T-helper 2 cell (primary cell): ENCODE measurements around the gene SLC4A2.

Source experiments
- DNase-seq, 5 experiments: peaks; one replicate each; pipeline versions ENCODE4 v3.0.0 to v3.0.0-alpha.2; 2012 to 2022

The SLC4A2 gene

GRCh38 chr7:151045262-151045661, 14.1 kb upstream of the SLC4A2 start:
- DNase-seq = no peak

- DNase-seq = no peak
Measured at GRCh38 chr7:151045967-151046366, 13.4 kb upstream of the SLC4A2 start.

- no peak for DNase-seq
Measured at GRCh38 chr7:151046603-151047573, 12.5 kb upstream of the SLC4A2 start.

GRCh38 chr7:151047976-151048815, 11.2 kb upstream of the SLC4A2 start, which contains the start of gene ASIC3:
Gene ASIC3 (plus strand): TSS chr7:151048531. CDS start chr7:151048886, 355 bp downstream.
- no peak for DNase-seq

GRCh38 chr7:151048911-151049463, 10.4 kb upstream of the SLC4A2 start:
- no peak for DNase-seq

- DNase-seq = peak; percentile 20 to 80 (median 39)
Measured at GRCh38 chr7:151051108-151051507, 8.3 kb upstream of the SLC4A2 start.

GRCh38 chr7:151053096-151053495, 6.3 kb upstream of the SLC4A2 start:
- no peak for DNase-seq

GRCh38 chr7:151053751-151054150, 5.6 kb upstream of the SLC4A2 start:
- DNase-seq = no peak

- no peak for DNase-seq
Measured at GRCh38 chr7:151056283-151056665, 3.1 kb upstream of the SLC4A2 start.

- no peak for DNase-seq
Measured at GRCh38 chr7:151056666-151057505, 2.5 kb upstream of the SLC4A2 start.

- no peak for DNase-seq
Measured at GRCh38 chr7:151057506-151057988, 1.8 kb upstream of the SLC4A2 start, which contains the start of gene CDK5. Gene CDK5 (minus strand): TSS chr7:151057897. CDS start chr7:151057848, 49 bp downstream.

- DNase-seq = peak; percentile 89 to 99 (median 96)
Measured at GRCh38 chr7:151057989-151058780, 1.2 kb upstream of the SLC4A2 start.

GRCh38 chr7:151058781-151059366, 515 bp upstream of the SLC4A2 start:
- peak in 2 of 5 experiments; percentile 16 to 23 for DNase-seq

- DNase-seq = no peak
Measured at GRCh38 chr7:151060113-151060415, 675 bp downstream of the SLC4A2 start.

- DNase-seq = peak in 1 of 5 experiments; percentile 26
Measured at GRCh38 chr7:151060416-151061212, 1.2 kb downstream of the SLC4A2 start.

- no peak for DNase-seq
Measured at GRCh38 chr7:151061213-151062110, 2.1 kb downstream of the SLC4A2 start.

- DNase-seq = no peak
Measured at GRCh38 chr7:151062111-151062398, 2.7 kb downstream of the SLC4A2 start.

- DNase-seq = no peak
Measured at GRCh38 chr7:151062399-151063211, 3.2 kb downstream of the SLC4A2 start.
